ENCODE results near the gene ITGA11.

Gene ITGA11

GRCh38 chr15:68431792-68432401 is at the start of gene ITGA11:
Gene ITGA11 (minus strand): TSS chr15:68432163. CDS start chr15:68432066, 97 bp downstream.
- DNase-seq: no peak

DNA sequence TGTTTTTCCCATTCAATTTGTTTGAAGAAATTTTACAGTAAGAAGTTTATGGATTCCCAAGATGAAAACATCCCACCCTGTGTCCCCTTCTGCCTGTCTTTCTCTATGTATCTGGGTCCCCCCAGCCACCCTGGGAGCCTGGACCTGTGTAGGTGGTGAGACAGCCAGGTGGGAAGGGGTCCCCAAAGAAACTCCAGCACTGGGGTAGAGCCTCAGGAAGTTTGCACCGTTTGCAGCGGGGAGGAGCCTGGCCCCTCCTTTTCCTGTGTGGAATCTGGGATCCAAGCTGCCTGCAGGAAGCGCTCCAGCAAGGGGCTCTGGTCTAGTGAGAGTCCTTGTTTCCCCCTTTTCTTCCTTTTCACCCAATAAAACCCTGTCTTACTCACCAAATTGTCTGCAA is 49.4 kb upstream of the ITGA11 start:
- DNase-seq: no peak

DNA sequence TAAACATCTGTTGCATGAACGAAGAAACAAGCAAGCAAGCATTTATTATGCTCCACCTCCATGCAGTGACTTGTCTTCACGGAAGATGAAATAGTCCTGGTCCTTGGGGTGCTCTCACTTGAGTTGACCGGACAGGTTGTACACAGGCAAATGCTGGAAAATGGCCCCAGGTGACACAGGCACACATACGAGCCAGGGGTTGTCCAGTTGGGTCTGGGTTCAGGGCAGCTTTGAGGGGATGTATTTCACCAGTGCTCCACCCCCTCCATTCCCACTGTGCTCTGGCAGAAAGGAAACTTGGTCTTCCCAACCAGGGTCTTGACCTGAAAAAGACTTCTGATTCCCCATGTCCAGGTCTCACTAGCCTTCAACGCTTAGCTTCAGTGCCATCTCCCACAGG is 48.3 kb upstream of the ITGA11 start:
- no peak for DNase-seq

DNA sequence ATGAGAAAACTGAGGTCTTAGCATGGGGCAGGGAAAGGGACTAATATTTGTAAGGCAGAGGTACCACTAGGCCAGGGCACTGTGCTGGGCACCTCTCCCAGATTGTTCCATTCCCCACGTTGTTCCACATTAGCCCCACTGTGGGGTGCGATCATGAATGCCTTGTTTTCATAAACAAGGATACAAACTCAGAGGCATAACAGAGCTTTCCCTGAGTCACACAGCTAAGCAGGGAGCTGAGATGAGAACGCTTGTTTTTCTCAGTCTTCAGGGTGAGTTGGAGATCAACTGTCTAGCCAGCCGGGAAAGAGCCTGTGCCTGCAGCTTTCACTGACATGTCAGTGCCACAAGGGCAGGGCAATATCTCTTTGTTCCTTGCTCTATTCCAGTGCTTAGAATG is 47.9 kb upstream of the ITGA11 start:
- DNase-seq: no peak

DNA sequence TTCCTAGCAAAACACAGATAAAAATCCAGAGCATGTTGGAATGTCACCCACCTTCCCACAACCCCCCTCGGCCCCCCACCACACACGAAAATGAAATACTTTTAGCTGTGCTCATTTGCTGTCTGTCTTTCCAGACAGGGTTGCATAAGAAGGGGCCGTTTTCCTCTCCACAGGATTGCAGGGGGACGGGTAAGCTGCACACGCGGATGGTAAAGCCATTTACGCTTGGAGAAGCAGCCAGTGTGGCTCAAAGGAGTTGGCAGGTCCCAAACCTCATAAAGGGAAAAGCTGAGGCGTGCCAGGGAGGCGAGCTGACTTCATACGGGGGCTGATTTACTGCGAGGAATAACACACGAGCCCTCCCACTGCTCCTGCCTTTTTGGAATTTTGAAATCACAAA is 47.4 kb upstream of the ITGA11 start:
- no peak for DNase-seq

DNA sequence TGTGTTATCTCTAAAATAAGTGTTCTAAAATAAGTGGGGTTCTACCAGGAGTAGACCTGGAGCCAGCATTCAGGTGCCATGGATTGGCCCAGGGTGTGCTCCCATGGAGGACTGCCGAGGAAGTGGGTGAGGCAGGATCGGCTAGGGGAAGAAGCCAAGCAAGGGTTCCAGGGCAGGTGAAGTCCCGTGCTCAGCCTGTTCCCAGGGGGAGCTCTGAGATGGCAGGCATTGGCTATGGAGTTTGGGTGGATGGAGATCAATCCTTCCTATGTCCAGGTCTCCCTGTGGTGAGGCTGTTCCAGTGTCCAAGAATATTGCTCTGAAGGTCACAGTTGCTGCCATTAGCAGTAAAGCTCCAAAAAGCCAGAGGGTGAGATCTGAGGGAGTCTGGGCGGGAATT is 46.9 kb upstream of the ITGA11 start:
- no peak for DNase-seq

GRCh38 chr15:68475449-68475848 is 43.5 kb upstream of the ITGA11 start:
- DNase-seq: no peak

DNA sequence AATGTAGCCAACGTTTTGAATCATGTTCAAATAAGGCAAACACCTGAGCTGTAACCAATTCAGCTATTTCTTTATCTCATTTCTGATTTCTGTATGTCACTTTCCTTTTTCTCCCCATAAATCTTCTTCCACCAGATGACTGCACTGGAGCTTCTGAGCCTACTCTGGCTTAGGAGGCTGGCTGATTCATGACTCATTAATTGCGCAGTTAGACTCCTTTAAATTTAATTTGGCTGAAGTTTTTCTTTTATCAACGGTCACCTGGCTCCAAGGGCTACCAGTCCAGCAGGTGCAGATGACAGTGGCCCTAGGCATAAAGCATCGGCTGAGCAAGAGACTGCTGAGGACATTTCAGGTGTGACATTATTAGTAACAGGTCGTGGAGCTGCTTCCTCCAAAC is 39.6 kb upstream of the ITGA11 start:
- DNase-seq: no peak

DNA sequence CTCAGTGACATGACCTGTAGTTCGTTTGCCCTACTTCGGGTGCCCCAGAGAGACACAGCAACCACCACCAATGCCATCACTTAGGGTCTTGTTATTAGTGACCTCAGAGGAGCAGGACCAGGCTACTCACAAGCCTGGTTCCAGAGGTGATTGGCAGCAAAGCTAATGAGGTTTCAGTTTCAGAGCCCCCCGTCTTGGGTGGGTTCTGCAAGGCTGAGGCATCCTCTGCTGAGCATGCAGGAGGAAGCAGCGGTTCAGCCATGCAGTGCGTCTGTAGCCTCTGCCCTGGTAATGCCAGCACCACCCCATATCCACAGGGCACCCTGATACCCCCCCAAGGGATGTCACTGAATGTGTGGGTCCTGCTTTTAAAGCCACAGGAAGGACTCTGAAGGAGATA is 39.0 kb upstream of the ITGA11 start:
- no peak for DNase-seq

- DNase-seq: no peak
Measured at GRCh38 chr15:68470049-68470742, 38.2 kb upstream of the ITGA11 start.

DNA sequence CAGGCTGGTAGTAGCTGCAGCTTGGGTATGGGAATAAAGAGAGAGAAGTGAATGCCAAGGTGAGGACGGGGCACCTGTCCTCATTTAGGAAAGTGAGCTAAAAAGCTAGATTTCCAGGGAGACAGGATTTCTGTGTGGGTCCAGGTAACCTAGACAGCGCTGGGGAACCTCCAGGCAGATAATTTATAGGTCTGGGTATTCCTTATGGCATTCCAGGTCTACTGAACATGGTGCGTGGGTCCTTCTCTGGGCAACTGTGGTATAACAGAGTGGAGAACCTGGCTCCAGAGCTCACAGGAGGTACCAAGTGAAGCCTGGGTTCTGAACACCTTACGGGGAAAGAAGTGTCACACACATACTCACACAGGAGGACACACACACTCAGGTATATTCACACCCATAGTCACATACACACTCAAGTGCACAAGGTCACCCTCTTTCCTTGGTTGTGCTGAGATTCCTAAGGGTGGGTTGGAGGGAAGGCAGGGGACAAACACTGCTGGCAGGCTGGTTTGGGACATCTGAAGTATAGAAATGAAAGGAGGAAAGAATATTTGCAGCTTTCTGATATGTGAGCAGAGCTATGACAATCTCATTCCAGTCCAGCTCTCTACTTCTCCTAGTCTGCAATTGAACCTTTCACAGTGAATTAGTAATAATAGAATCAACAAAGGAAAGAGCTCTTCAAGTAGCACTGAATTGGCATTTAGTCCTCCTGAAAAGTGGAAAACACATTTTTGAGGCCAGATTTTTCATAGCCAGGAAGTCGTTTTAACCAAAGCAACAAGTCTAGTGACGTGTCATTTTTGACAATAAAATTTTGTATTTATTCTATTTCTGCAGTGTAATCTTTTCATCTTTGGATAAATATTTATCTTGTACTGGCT is 37.4 kb upstream of the ITGA11 start:
- DNase-seq: no peak

GRCh38 chr15:68466876-68467275 is 34.9 kb upstream of the ITGA11 start:
- no peak for DNase-seq

DNA sequence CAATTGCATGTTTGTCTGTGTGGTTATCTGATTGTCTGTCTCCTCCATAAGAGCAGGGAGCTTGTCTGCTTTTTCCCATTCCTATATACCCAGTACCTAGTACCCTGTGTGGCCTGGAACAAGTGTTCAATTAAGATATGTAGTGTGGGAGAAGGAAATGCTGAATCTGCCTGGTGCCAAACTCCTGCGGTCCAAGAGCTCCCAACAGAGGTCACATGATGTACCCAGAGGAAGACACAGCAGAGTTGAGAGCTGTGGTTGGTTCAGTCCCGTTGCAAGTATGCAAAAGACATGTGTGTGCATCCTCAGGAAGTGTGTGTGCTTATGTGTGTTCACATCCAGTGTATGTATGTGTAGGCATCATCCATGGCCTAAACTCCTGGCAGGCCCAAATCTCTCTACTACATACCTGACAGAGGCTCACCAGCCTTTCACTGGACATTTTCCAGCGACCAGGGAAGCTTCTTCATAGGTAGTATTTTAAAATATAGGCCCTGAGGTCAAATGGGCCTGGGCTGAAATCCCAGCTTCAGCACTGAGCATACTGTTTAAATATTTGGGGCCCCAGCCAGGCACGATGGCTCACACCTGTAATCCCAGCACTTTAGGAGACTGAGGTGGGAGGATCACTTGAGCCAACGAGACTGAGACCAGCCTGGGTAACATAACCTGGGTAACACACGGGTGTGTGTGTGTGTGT is 34.0 kb upstream of the ITGA11 start:
- no peak for DNase-seq

DNA sequence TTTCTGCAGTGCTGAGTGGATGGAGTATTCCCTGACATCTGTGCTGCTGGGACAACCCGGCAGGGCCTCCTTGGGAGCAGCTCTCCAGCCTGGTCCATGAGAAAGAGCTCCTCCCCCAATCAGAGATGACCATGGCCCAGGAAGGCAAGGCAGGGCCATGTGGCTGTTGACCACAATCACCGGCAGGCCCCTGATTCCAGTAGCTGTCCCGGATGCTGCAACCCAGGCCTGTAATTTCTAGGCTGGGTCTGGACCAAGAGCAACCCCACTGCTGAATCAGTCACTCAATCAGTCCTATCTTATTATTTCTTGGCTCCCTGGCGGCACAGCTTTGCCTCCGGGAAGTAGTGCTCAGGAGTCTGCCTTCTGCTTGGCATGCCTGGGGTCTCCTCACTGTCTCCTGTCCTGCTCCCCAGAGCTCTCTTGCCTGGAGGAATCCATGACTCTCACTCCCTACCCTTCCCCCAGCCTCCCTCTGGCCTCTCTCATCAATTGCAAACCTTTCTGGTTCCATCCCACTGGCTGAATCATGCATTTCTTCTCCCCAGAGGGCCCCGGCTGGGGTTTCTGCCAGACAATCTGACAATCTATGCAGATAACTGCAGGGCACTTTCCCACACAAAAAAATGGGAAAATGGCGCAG is 32.6 kb upstream of the ITGA11 start:
- DNase-seq: no peak

DNA sequence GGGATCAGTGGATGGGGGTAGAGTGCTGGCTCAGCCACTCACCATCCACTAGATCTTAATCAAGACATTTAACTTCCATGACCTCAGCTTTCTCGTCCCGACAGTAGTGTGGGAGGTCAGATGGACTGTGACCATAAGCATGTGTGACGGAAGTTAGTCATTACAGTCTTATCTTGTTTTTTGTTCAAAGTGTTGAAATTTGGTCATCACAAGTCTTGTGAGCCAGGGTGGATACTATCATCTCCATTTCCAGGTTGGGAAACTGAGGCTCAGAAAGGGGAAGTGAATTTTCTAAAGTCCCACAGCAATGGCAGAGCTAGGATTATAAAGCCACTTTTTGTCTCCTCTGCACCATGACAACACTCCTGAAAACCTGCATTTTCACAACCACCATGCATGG is 32.0 kb upstream of the ITGA11 start:
- DNase-seq: no peak

DNA sequence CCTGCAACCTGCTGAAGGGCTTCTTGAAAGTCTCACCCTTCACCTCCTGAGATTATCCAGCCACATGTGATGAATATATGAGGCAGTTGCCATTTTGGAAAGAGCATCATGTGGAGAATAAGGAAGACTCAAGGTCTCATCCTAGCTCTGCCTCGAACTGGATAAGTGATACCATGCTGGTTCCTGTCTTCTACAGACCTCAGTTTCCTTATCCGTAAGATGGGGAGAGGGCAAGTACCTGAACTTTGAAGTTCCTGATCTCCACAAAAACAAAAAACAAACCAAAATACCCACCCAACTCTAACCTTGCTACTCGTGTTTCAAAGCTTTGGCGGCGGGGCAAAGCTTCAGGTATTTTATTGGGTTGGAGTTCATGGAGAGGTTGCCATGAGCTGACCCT is 31.5 kb upstream of the ITGA11 start:
- no peak for DNase-seq

DNA sequence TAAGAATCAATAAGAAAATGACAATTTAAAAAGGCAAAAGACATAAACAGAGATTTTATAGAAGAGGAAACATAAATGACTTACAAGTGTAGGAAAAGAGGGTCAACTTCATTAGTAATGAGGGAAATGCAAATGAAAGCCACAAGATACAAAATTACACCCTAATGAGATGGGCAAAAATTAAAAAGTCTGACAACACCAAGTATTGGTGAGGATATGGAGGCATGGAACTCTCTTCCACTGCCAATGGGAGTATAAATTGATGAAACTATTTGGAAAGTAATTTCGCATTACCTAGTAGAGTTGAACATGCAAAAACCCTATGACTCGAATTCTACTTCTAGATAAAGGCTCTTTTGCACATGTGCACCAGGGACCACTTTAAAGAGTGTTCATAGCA is 28.2 kb upstream of the ITGA11 start:
- no peak for DNase-seq

GRCh38 chr15:68450192-68450591 is 18.2 kb upstream of the ITGA11 start:
- no peak for DNase-seq

DNA sequence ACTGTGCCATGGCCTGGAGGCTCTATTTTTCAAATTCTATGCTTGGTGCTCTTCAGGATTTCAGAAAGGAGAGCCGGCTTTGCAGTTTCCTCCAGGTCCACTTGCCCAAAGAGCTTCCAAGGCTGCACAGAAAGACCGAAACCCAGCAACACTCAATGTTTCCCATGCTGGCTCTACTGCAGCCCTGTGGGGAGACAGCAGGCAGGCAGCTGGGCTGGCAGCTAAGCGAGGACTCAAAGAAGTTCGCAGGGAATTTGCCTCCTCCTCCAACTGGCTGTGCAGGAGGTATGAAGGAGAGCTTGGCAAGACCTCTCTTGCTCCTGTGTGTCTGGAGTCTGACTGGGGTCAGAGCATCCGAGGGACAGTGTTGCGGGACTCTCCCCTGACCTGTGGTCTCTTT is 17.4 kb upstream of the ITGA11 start:
- no peak for DNase-seq

DNA sequence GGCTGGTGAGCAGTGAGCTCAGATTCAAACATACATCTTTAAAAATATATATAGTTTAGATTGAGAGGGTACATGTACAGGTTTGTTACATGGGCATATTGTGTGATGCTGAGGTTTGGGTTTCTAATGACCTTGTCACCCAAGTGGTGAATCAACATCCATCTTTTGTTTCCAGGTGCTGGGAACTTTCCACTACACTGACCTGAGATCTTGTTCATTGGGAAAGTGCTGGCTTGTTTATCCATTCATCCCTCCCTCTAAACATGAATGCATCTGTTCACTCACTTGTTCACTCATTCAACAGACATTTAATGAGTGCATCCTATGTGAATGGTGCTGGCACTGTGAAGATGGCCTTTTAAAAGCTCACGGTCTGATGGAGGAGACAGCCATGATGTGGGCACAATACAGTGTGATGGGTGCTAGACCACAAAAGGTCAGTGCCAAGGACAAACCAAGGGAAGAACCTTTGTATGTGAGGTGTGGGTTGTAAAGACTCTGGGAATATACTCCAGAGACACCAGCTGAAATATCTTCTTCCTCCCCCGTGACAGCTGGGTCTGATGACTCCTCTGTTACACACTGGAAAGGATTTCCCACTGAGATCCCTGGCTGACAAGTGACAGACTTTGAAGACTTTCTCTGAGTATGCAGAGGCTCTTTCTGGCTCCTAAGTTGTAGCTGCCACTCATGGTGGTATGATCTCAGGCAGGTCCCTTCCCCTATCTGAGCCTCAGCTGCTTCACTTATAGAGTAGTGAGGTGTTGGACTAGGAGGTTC is 16.2 kb upstream of the ITGA11 start:
- DNase-seq: no peak

DNA sequence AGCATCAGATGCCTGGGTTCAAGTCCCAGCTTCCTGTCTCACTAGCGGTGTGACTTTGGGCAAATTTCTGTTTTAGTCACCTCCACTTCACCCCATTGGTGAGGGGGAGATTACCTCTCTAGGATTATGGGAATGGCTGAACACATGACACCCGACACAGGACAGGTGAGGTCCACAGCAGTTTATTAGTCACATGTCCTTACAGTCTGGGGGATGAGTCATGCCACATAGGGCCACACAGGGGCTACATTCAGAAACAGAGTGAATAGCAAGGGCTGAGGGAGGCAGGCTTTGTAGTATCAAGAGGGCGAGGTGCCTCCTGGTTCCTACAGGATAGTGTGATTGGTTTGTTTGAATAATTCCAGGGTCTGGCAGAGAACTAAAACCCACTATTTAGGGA is 15.2 kb upstream of the ITGA11 start:
- DNase-seq: no peak

DNA sequence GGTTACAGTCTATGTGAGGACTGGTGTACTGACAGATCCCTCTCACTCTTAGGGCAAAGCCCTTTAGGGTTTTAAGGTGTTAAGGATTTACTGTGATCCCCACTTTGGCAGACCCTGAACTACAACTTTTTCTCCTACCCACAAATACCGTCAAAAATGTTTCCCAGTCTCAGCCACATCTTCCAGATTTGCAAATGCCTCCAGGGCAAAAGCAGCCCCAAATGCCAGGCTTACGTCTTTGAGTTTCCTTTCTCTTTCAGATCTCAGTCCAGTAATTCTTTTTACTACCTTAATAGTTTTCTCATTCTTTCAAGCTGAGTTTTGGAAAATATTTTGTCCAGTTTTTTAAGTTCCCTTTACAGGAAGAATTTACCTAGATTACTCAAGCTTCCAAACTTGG is 13.4 kb upstream of the ITGA11 start:
- DNase-seq: no peak

All from CD4-positive, alpha-beta T cell treated with Interleukin-12 subunit alpha and Interleukin-12 subunit beta, for 1 hour (primary cell).